ENCODE measurements around the gene HPS1.

HPS1 gene

GRCh38 chr10:98368644-98369043, 78.1 kb downstream of the HPS1 start:
- Histone ChIP-seq H4K20me1 (ENCODE audit: insufficient read depth, low read length) (no peaks in the 10 kb centered on the region), H3K4me2 (ENCODE audit: low read depth, low read length) (no peak overlapping the region), H3K4me3 (ENCODE audit: low read length) (no peak overlapping the region), H3K36me3 (replicated peaks; ENCODE audit: insufficient read depth, low read length) (no peaks in the 10 kb centered on the region), H3K79me2 (ENCODE audit: low read length) (no peaks in the 10 kb centered on the region), H3F3A (ENCODE audit: insufficient read depth, low read length) (no peaks in the 10 kb centered on the region), H3K9me2 (replicated peaks; ENCODE audit: insufficient read depth, low read length) (no peaks in the 10 kb centered on the region), H3K4me1 (ENCODE audit: low read length) (no peaks in the 10 kb centered on the region), H3K9ac (ENCODE audit: low read length) (no peak overlapping the region), H3K27me3 (replicated peaks; ENCODE audit: insufficient read depth, low read length) (peaks cover 20% of the 10 kb centered on the region; the same call in 1 of the 2 replicates), H3K9me3 (replicated peaks; ENCODE audit: insufficient read depth, low read length) (no peaks in the 10 kb centered on the region), H2AFZ (ENCODE audit: low read length) (no peak overlapping the region), H3K27ac (ENCODE audit: low read length) (no peak overlapping the region)
- no peak for DNase-seq
- no peak for TF ChIP-seq CTCF (IDR thresholded peaks at IDR 0.05; ENCODE audit: low read length)

GRCh38 chr10:98367604-98368451, 78.9 kb downstream of the HPS1 start:
- no peaks in the 10 kb centered on the region for H4K20me1 ChIP-seq (ENCODE audit: insufficient read depth, low read length)
- H3K27ac ChIP-seq (ENCODE audit: low read length) = no peak overlapping the region
- no peak overlapping the region for H3K4me2 ChIP-seq (ENCODE audit: low read depth, low read length)
- no peak overlapping the region for H3K4me3 ChIP-seq (ENCODE audit: low read length)
- H3K36me3 ChIP-seq (replicated peaks; ENCODE audit: insufficient read depth, low read length) = no peaks in the 10 kb centered on the region
- H3K9me2 ChIP-seq (replicated peaks; ENCODE audit: insufficient read depth, low read length) = no peaks in the 10 kb centered on the region
- H3K27me3 ChIP-seq (replicated peaks; ENCODE audit: insufficient read depth, low read length) = peaks cover 25% of the 10 kb centered on the region; the same call in 1 of the 2 replicates
- no peak for DNase-seq
- no peak for TF ChIP-seq EZH2phosphoT487 (IDR thresholded peaks at IDR 0.05; ENCODE audit: low read length)
- TF ChIP-seq EZH2 (optimal IDR thresholded peaks at IDR 0.05; ENCODE audit: low read depth, low read length) = no peak
- no peak for TF ChIP-seq CTCF (IDR thresholded peaks at IDR 0.05; ENCODE audit: low read length)
- no peak overlapping the region for H2AFZ ChIP-seq (ENCODE audit: low read length)
- no peak overlapping the region for H3K9ac ChIP-seq (ENCODE audit: low read length)
- H3K9me3 ChIP-seq (replicated peaks; ENCODE audit: insufficient read depth, low read length) = no peaks in the 10 kb centered on the region
- no peaks in the 10 kb centered on the region for H3K4me1 ChIP-seq (ENCODE audit: low read length)
- no peaks in the 10 kb centered on the region for H3F3A ChIP-seq (ENCODE audit: insufficient read depth, low read length)
- H3K79me2 ChIP-seq (ENCODE audit: low read length) = no peaks in the 10 kb centered on the region

All from MM.1S (cell line).